B cell (primary cell): ENCODE measurements around the gene APOBEC3H. TPM values are rescaled to one million over a fixed set of nuclear protein-coding genes. Genes with fewer than 3 reads are reported as not detected.

Experiments used
- ATAC-seq: fragments of 200-7000 bp; cut with Tn5 transposase; one replicate; pipeline ENCODE4 v1.10.0; 2021; ENCODE audit warnings: low read depth, mild to moderate bottlenecking, moderate number of reproducible peaks, moderate library complexity
- CTCF ChIA-PET: fragments of 350-600 bp; sonication (Branson Sonifier 250); formaldehyde crosslinking; loops from one replicate; lab custom pipeline; 2021; ENCODE audit warnings: antibody characterized with exemption, inconsistent platforms; lab: Charles Lee
- POLR2A ChIA-PET: fragments of 350-600 bp; sonication (Branson Sonifier 250); formaldehyde crosslinking; loops from one replicate; lab custom pipeline; 2021; ENCODE audit warnings: antibody characterized with exemption; lab: Charles Lee
- DNase-seq: peaks from one replicate; pipeline ENCODE4 v3.0.0; 2013
- H2AFZ ChIP-seq: 2 replicates; pipeline ENCODE4 v1.6.1; 2012; ENCODE audit warnings: mild to moderate bottlenecking, low read depth, low read length; ENCODE audit not compliant: insufficient read depth, poor library complexity, severe bottlenecking
- H3K27ac ChIP-seq, 2 donors: 1 replicate in 1 of 2; 2 replicates in 1 of 2; pipeline ENCODE4 v1.5.1; 2012 to 2013; ENCODE audit warnings: low read length in 2 of 2, mild to moderate bottlenecking in 2 of 2, moderate library complexity in 1 of 2
- H3K27me3 ChIP-seq, 4 experiments: fragments of 200-600 bp in 1 of 4; sonication (generic) in 1 of 4; replicated peaks in 1 of 4; 1 replicate in 2 of 4; 2 replicates in 2 of 4; pipeline versions ENCODE4 v1.6.1 to v1.7.0; 2013 to 2016; ENCODE audit warnings: low read length in 3 of 4, mild to moderate bottlenecking in 2 of 4, mixed read lengths in 1 of 4, moderate library complexity in 1 of 4; ENCODE audit not compliant: insufficient read depth in 4 of 4, control insufficient read depth in 3 of 4; ENCODE audit errors: control extremely low read depth in 1 of 4
- H3K36me3 ChIP-seq, 2 experiments: replicated peaks in 1 of 2; 1 replicate in 1 of 2; 2 replicates in 1 of 2; pipeline versions ENCODE4 v1.6.1 to v1.7.1; 2013; ENCODE audit warnings: low read length in 1 of 2; ENCODE audit not compliant: insufficient read depth in 2 of 2, control insufficient read depth in 1 of 2; ENCODE audit errors: control extremely low read depth in 1 of 2, extremely low read depth in 1 of 2
- H3K4me1 ChIP-seq, 2 donors: fragments of 200-600 bp in 1 of 2; sonication (generic) in 1 of 2; 1 replicate in 1 of 2; 2 replicates in 1 of 2; pipeline versions ENCODE4 v1.5.1 to v1.6.1; 2013 to 2017; ENCODE audit warnings: low read length in 2 of 2; ENCODE audit not compliant: control insufficient read depth in 2 of 2, insufficient read depth in 2 of 2
- H3K4me2 ChIP-seq: replicated peaks from 2 replicates; pipeline ENCODE3; 2012; ENCODE audit warnings: mild to moderate bottlenecking, low read depth, low read length; ENCODE audit not compliant: poor library complexity, severe bottlenecking
- H3K4me3 ChIP-seq, 5 experiments: fragments of 200-600 bp in 1 of 5; sonication (generic) in 1 of 5; 1 replicate in 3 of 5; 2 replicates in 2 of 5; pipeline versions ENCODE4 v1.5.1 to v1.7.0; 2011 to 2016; ENCODE audit warnings: low read length in 4 of 5, mild to moderate bottlenecking in 4 of 5, low read depth in 2 of 5, control low read depth in 1 of 5, moderate library complexity in 1 of 5; ENCODE audit not compliant: insufficient read depth in 1 of 5; ENCODE audit errors: control extremely low read depth in 1 of 5, extremely low read depth in 1 of 5
- H3K79me2 ChIP-seq: fragments of 200-600 bp; sonication (generic); one replicate; pipeline ENCODE4 v1.6.0; 2016; ENCODE audit warnings: low read length; ENCODE audit not compliant: control insufficient read depth, insufficient read depth
- H3K9ac ChIP-seq: fragments of 200-600 bp; sonication (generic); 2 replicates; pipeline ENCODE4 v1.6.1; 2017; ENCODE audit warnings: mild to moderate bottlenecking, low read length, moderate library complexity
- H3K9me3 ChIP-seq, 3 donors: one replicate each; pipeline versions ENCODE4 v1.6.1 to v1.7.1; 2013; ENCODE audit warnings: low read length in 2 of 3; ENCODE audit not compliant: control insufficient read depth in 2 of 3, insufficient read depth in 1 of 3; ENCODE audit errors: control extremely low read depth in 1 of 3
- H4K20me1 ChIP-seq: 2 replicates; pipeline ENCODE4 v1.6.0; 2012; ENCODE audit warnings: mild to moderate bottlenecking, low read length; ENCODE audit not compliant: insufficient read depth, control insufficient read depth, poor library complexity, severe bottlenecking
- H3K27ac Mint-ChIP-seq: one replicate; pipeline ENCODE4 v1.8.0; 2021; ENCODE audit warnings: mixed read lengths
- H3K27me3 Mint-ChIP-seq: one replicate; pipeline ENCODE4 v1.8.0; 2021; ENCODE audit warnings: mixed read lengths
- H3K4me1 Mint-ChIP-seq: one replicate; pipeline ENCODE4 v1.8.0; 2021; ENCODE audit warnings: mixed read lengths
- H3K4me3 Mint-ChIP-seq: one replicate; pipeline ENCODE4 v1.8.0; 2021; ENCODE audit warnings: mixed read lengths
- H3K9me3 Mint-ChIP-seq: one replicate; pipeline ENCODE4 v1.8.0; 2022; ENCODE audit warnings: mixed read lengths; ENCODE audit not compliant: insufficient read depth
- CTCF ChIP-seq: fragments of 200-600 bp; IDR thresholded peaks from one replicate; pipeline ENCODE4 v1.8.0; 2022; ENCODE audit warnings: antibody characterized with exemption, mild to moderate bottlenecking
- EZH2 ChIP-seq: IDR thresholded peaks from 2 replicates; pipeline ENCODE4 v1.6.1; 2012; ENCODE audit warnings: borderline replicate concordance, low read depth, mild to moderate bottlenecking, moderate library complexity, low read length; ENCODE audit not compliant: insufficient read depth, poor library complexity, severe bottlenecking
- WGBS: methylation state at CpG from one replicate; pipeline ENCODE4 v1.1.5; 2013; ENCODE audit warnings: missing lambda C conversion rate; ENCODE audit not compliant: insufficient coverage; 5-methylcytosine and 5-hydroxymethylcytosine counted together
- intact Hi-C: fragments of 100-400 bp; cut with micrococcal nuclease; formaldehyde crosslinking; loops from one replicate; pipeline ENCODE4 v1.10.0; 2022
- polyA plus RNA-seq: library from polyadenylated mRNA; depleted of rRNA; stranded (reverse); fragments of >200 nt; gene quantifications from 2 replicates; pipeline ENCODE4 v1.2.3, GENCODE V29; 2012
- total RNA-seq, 2 donors: library from RNA; stranded (reverse); fragments of 120-200 nt in 1 of 2; gene quantifications; 1 replicate in 1 of 2; 2 replicates in 1 of 2; pipeline versions ENCODE4 v1.2.3 to v1.2.4, GENCODE V29; 2013 to 2022

The APOBEC3H gene
- total and polyA plus RNA-seq, 2 donors (not counting 1 experiment from before 2014, with no cell fraction given): 0.59 to 1.4 TPM

DNA sequence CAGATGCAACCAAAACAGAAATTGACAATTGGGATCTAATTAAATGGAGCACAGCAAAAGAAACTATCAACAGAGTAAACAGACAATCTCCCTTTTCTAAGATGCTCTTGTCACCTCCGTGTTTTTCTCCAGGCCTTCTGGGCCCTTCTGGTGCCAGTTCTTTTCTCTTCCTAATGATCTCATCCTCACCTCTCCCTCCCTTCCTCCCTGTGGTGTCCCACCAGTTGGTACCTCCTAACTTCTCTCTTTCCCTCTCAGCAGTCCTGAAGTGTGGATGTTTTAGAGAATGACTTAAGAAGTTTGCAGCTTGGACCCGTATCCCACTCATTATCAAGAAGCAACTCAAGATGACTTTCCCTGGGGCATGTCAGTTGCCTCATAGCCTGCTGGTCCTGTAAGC lies 6.4 kb downstream of the APOBEC3H start:
- H3K27ac ChIP-seq: no peak overlapping the region
- H3K4me1 ChIP-seq: peaks cover 23 to 24% of the 10 kb centered on the region in 2 donors
- Mint-ChIP-seq H3K27me3 (no peaks in the 10 kb centered on the region), H3K4me1 (peaks cover 27% of the 10 kb centered on the region), H3K9me3 (no peaks in the 10 kb centered on the region), H3K27ac (peak overlapping the region; percentile 37), H3K4me3 (no peak overlapping the region)
- CTCF ChIA-PET: no interaction called here
- 90% methylated on average over 2 of the region's 2 CpGs for WGBS
- no peak overlapping the region for H3K4me3 ChIP-seq
- intact Hi-C loops: no loop called here
- no peak for ATAC-seq
- H3K9ac ChIP-seq: no peak overlapping the region
- TF ChIP-seq CTCF (no peak), EZH2 (no peak)
- H3K36me3 ChIP-seq: no peaks in the 10 kb centered on the region
- H3K4me2 ChIP-seq: no peak overlapping the region
- H4K20me1 ChIP-seq: no peaks in the 10 kb centered on the region
- H3K79me2 ChIP-seq: no peaks in the 10 kb centered on the region
- POLR2A ChIA-PET: no interaction called here
- H2AFZ ChIP-seq: no peak overlapping the region
- DNase-seq: no peak
- H3K9me3 ChIP-seq: no peaks in the 10 kb centered on the region
- H3K27me3 ChIP-seq: no peaks in the 10 kb centered on the region

GRCh38 chr22:39106326-39106725 lies 9.3 kb downstream of the APOBEC3H start:
- no peaks in the 10 kb centered on the region for H3K27me3 ChIP-seq
- Mint-ChIP-seq H3K9me3 (no peaks in the 10 kb centered on the region), H3K27ac (no peak overlapping the region), H3K4me3 (no peak overlapping the region), H3K27me3 (no peaks in the 10 kb centered on the region), H3K4me1 (peaks cover 18% of the 10 kb centered on the region)
- WGBS: 87% methylated on average over 2 of the region's 2 CpGs
- H2AFZ ChIP-seq: no peak overlapping the region
- intact Hi-C loops: no loop called here
- no peak overlapping the region for H3K4me2 ChIP-seq
- H3K79me2 ChIP-seq: no peaks in the 10 kb centered on the region
- H3K4me3 ChIP-seq: no peak overlapping the region
- no peaks in the 10 kb centered on the region for H3K9me3 ChIP-seq
- ChIA-PET POLR2A (no interaction called here), CTCF (interaction anchor here (1.2 to 1.6 kb wide), 2 partner anchors 131 to 236 kb away, joined by 3 to 6 read pairs; no protein-coding TSS in a partner anchor)
- no peak for TF ChIP-seq EZH2
- TF ChIP-seq CTCF: no peak
- no peak for DNase-seq
- no peaks in the 10 kb centered on the region for H3K36me3 ChIP-seq
- no peak overlapping the region for H3K27ac ChIP-seq
- no peaks in the 10 kb centered on the region for H4K20me1 ChIP-seq
- ATAC-seq: no peak
- no peak overlapping the region for H3K9ac ChIP-seq
- H3K4me1 ChIP-seq: peaks cover 9 to 16% of the 10 kb centered on the region in 2 donors
